H54 (cell line): ENCODE data around the gene UHRF1.

Source experiments
- DNase-seq: peaks from one replicate; pipeline ENCODE4 v3.0.0; 2011; ENCODE audit warnings: low spot score, mixed read lengths; ENCODE audit not compliant: insufficient read length
- FAIRE-seq: peaks from 3 replicates; lab custom pipeline; 2011; peaks lifted over from hg19 to GRCh38; lab: Jason Lieb, UNC
- POLR2A ChIP-seq: IDR thresholded peaks from 2 replicates; pipeline ENCODE4 v1.6.1; 2011; ENCODE audit warnings: low read depth, mild to moderate bottlenecking, low read length

The UHRF1 gene

DNA sequence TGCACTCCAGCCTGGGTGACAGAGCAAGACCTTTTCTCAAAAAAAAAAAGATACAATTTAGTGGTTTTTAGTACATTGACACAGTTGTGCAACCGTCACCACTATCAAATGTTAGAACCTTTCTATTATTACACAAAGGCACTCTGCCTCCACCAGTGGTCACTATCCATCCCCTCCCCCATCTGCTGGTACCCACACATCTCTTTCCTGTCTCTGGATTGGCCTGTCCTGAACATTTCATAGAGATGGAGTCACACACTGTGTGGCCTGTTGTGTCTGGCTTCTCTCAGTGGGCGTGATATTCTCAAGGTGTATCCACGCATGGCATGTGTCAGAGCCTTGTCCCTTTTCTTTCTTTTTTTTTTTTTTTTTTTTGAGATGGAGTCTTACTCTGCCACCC lies 70.8 kb downstream of the UHRF1 start:
- FAIRE-seq (no peak), DNase-seq (no peak)
- no peak for TF ChIP-seq POLR2A

- FAIRE-seq (no peak), DNase-seq (no peak)
- no peak for TF ChIP-seq POLR2A
These were observed 71.8 kb downstream of the UHRF1 start for GRCh38 chr19:4980838-4981680.

GRCh38 chr19:4981681-4981958 lies 72.3 kb downstream of the UHRF1 start:
- no peak for FAIRE-seq
- TF ChIP-seq POLR2A = no peak
- no peak for DNase-seq

DNA sequence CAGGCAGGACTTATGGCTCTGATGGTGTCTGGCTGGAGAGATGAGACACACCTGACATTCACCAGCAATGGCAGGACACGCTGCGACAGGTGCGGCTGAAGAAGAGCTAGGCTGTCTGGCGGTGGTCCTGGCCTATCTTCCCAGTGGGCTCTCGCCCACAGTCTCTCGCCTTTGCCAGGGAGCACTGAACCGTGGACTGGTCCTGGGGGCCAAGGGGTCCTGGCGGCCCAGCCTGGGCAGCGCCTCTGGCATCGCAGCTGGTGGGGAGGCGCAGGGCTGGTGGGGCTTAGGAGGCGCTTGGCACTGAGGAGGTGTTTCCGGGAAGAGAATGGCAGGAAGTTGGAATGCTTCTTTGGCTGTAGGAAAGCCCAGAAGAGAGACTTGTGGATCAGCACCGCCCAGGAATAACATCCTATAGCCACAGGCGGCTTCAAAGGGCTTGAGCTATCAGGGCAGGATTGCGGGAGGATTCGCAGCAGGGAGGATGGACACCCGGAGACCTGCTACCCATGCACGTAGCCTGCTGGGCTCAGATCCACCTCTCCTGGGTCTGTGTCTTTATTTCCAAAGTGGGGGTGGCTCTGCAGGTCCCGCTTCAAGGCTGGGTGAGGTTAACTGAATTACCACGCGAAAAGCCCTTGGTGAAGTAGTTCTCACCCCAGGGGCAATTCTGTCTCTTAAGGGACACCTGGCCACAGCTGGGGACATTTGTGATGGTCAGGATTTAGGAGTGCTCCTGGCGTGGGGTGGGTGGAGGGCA lies 74.2 kb downstream of the UHRF1 start:
- no peak for DNase-seq
- TF ChIP-seq POLR2A = no peak
- FAIRE-seq = no peak

- FAIRE-seq (no peak), DNase-seq (no peak)
- no peak for TF ChIP-seq POLR2A
These were observed 74.7 kb downstream of the UHRF1 start for GRCh38 chr19:4984106-4984380.

DNA sequence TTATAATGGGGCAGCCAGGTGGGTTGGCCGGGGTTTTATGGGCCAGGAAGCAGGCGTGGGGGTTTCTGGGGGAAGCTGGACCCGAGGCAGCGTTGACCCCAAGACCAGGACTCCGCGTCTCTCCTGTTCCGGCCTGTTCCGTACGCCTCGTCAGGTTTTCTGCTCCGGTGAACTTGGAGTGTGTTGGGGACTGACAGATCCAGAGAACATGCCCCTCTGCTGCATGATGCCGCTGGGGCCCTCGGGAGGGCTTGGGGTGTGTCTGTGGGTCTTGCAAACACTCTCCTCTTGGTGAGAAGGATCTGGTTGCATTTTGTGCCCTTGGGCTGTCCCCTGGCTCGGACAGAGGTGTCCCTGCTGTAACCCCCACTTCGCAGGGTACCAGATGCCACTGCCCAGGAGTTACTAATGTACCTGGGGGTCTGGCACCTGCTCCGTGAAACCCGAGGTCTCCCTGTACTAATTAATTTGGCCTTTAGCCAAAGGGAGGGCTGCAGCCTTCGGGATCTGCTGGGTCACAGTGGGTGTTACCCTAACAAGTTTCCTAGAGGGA lies 75.2 kb downstream of the UHRF1 start:
- DNase-seq (no peak), FAIRE-seq (no peak)
- TF ChIP-seq POLR2A = no peak

DNA sequence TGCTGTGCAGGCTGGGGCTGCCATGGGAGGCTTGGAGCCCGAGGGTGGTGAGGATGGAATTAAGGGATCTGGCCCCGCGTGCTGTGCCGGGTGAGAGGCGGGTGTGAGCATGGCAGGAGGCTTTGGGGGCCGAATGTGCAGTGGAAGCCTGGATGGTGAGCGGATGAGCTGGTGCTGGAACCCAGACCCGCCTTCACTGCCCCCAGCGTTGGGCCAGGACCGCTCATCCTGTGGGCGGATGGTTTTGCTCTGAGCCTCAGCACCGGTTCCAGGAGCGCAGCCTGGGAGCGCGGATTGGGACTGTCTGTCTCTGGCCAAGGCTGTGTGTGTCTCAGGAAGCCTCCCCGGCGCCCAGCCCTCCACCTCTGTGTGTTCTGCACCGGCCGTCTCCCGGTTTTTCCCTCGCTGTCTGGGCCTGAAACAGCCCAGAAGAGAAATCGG lies 76.3 kb downstream of the UHRF1 start:
- TF ChIP-seq POLR2A = no peak
- FAIRE-seq (no peak), DNase-seq (no peak)

DNA sequence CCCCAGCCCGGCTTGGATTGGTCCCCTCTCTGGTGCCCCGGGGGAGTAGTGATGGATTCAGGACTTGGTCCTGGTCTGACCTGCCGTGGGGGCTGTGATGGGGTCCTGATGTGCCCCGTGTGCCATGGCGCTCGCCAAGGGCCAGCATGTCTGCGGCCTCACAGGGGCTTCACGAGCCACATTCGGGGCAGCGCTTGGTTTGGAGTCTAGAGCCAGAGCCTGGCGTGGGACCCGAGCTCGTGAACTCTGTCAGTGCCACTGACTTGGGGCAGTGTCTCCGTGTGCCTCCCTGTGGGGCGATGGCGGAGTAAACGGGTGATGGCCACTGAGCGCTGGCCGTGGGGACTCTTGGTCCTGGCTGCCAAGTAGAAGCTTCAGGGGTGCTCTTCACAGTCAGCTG lies 76.8 kb downstream of the UHRF1 start:
- TF ChIP-seq POLR2A = no peak
- DNase-seq = no peak
- FAIRE-seq = no peak

- no peak for DNase-seq
- no peak for TF ChIP-seq POLR2A
- FAIRE-seq = no peak
These were observed 77.2 kb downstream of the UHRF1 start for GRCh38 chr19:4986471-4986891.

GRCh38 chr19:4987256-4987655 lies 78.0 kb downstream of the UHRF1 start:
- TF ChIP-seq POLR2A = no peak
- DNase-seq (no peak), FAIRE-seq (no peak)

- no peak for TF ChIP-seq POLR2A
- DNase-seq = no peak
- no peak for FAIRE-seq
These were observed 78.5 kb downstream of the UHRF1 start for GRCh38 chr19:4987692-4988370.

GRCh38 chr19:4988770-4989251 lies 79.5 kb downstream of the UHRF1 start:
- DNase-seq = peak; percentile 70
- no peak for TF ChIP-seq POLR2A
- no peak for FAIRE-seq

- DNase-seq (no peak), FAIRE-seq (no peak)
- TF ChIP-seq POLR2A = no peak
These were observed 81.0 kb downstream of the UHRF1 start for GRCh38 chr19:4990306-4990705.

GRCh38 chr19:4991538-4991937 lies 82.2 kb downstream of the UHRF1 start:
- DNase-seq (no peak), FAIRE-seq (no peak)
- TF ChIP-seq POLR2A = no peak
